Smooth muscle cell of trachea (primary cell): ENCODE results near the gene GMEB1. TPM values are rescaled to one million over a fixed set of nuclear protein-coding genes. Genes with fewer than 3 reads are reported as not detected.

Experiments used
- total RNA-seq: library from RNA; depleted of rRNA; stranded (reverse); fragments of >200 nt; gene quantifications from 2 replicates; pipeline ENCODE4 v1.2.1, GENCODE V29; 2014

GMEB1 gene
- total RNA-seq: 6.9 and 9.0 TPM in 2 replicates

GRCh38 chr1:28668191-28668955, at the start of gene GMEB1:
Gene GMEB1, plus strand, starts transcription at chr1:28668784. Its CDS starts 14,829 bp downstream, at chr1:28683613.

GRCh38 chr1:28642847-28643635, 25.5 kb upstream of the GMEB1 start, which contains the start of gene TAF12:
Gene TAF12, minus strand, starts transcription at chr1:28643067. Its CDS starts 20,986 bp downstream, at chr1:28622081.

GRCh38 chr1:28648474-28649198, 19.9 kb upstream of the GMEB1 start, which contains the start of gene RNU11:
Gene RNU11, plus strand, starts transcription at chr1:28648600.

GRCh38 chr1:28736450-28737306, 68.1 kb downstream of the GMEB1 start, which contains the start of gene YTHDF2:
Gene YTHDF2, plus strand, starts transcription at chr1:28736940. Its CDS starts 181 bp downstream, at chr1:28737121.

Other genes starting within 250 kb of the GMEB1 start
- 32.4 and 55.4 TPM in 2 replicates for gene RCC1, start 162.7 kb upstream of the GMEB1 start, total RNA-seq
- gene TRNAU1AP, start 115.7 kb upstream of the GMEB1 start, total RNA-seq: 25.1 and 36.8 TPM in 2 replicates
- 10.6 and 12.2 TPM in 2 replicates for gene RAB42, start 76.5 kb upstream of the GMEB1 start, total RNA-seq
- 38.0 and 38.5 TPM in 2 replicates for gene TAF12, start 25.7 kb upstream of the GMEB1 start, total RNA-seq
- gene RNU11, start 20.2 kb upstream of the GMEB1 start, total RNA-seq: not detected in 2 replicates
- gene YTHDF2, start 68.2 kb downstream of the GMEB1 start, total RNA-seq: 58.9 and 61.7 TPM in 2 replicates
- gene OPRD1, start 143.4 kb downstream of the GMEB1 start, total RNA-seq: under 0.01 TPM in 1 of 2 replicates, not detected in the other
- 6.7 and 15.9 TPM in 2 replicates for gene EPB41, start 245.8 kb downstream of the GMEB1 start, total RNA-seq